Superior temporal gyrus (tissue), 1 donor: Measurements from ENCODE around the gene USP10.

ENCODE experiments used
- DNase-seq: peaks from one replicate; pipeline ENCODE4 v3.0.0-alpha.2; 2016; ENCODE audit errors: extremely low spot score

USP10 gene

DNA sequence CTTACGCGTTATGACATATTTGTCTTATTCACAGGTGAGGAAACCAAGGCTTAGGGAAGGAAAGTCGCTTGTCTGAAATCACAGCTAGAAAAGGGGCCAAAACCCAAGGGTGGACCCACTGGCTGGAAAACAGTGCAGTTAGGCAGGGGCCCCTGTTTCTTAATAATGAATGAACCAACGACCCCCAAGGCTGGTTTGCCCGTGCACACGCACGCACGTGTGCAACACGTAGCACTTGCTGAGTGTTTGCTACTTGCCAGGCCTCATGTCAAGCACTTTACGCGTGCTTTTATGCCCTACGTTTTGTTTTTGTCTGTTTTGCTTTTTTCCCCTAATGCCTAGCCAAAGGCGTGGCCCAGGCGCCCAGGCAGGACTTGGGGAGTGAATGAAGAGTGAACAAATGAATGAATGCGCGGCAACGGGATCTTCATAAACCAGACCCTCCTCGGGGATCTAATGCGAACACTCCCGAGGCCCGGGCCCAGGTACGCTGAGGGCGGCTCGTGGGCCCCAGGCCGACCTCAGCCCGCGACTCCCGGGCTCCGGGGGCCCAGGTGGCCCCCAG is 571 bp upstream of the USP10 start:
- no peak for DNase-seq

GRCh38 chr16:84700446-84701300 is 873 bp downstream of the USP10 start:
- DNase-seq, result peak; percentile 61

DNA sequence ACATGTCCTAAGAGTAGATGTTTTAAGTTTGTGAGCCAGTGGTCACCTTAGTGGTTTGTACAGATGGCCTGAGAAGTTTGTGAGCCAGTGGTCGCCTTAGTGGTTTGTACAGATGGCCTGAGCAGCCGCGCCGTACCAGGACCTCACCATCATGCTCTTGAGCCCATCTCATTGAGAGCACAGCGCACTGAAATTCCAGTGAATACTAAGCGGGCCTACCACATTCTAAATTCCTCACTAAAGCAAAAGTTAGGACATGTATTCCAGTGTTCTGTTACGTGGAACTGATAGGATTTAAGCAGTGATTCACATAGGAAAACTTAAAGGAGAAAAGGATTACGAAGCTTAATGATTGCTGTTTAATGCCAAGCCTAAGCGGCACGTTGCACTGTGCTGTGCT is 3.9 kb downstream of the USP10 start:
- DNase-seq, result no peak

- no peak for DNase-seq
These were observed 4.5 kb downstream of the USP10 start for GRCh38 chr16:84704253-84704652.

GRCh38 chr16:84706856-84707255 is 7.1 kb downstream of the USP10 start:
- DNase-seq, result no peak

DNA sequence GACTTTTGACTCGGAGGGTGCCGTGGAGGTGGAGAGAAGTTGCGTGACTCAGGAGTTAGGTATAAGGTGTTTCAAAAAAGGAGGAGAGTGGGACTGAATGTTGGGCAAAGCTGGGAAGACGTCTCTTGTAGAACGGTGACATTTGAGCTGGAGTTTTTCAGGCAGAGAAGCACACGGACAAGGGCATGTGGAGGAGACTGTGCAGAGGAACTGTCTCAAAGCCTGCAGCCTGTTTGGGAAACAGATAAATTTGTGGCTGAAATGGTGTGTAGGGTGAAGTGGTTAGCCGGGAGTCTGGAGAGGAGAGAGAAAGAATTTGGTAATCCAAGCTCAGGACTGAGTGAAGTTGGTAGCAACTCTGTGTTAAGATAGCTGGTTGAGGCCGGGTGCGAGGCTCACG is 9.8 kb downstream of the USP10 start:
- DNase-seq, result no peak

- no peak for DNase-seq
These were observed 10.9 kb downstream of the USP10 start for GRCh38 chr16:84710686-84711085.

DNA sequence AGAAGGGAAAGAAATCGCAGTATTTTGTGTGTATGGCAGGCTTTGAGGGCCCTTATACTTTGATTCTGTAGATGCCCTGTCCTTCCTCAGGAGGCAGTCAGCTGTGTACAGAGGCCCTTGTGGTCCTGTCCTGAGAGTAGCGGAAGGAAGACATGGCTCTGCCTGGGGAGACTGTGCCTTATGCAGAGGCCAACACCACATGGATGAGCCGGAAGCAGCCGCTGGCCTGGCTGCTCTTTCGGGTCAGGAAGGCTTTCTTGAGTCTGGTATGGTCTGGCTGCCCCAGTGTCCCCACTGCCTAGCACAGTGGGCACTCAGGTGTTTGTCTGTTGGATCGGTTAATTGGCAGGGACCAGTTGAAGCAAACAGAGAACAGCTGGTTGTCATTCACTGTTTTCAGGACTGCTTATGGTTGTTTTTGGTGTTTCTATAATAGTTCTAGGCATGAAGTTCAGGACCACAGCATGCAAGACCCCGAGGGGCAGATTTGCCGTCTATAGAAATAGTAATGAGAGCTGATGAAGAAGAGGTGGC is 12.4 kb downstream of the USP10 start:
- DNase-seq, result no peak

DNA sequence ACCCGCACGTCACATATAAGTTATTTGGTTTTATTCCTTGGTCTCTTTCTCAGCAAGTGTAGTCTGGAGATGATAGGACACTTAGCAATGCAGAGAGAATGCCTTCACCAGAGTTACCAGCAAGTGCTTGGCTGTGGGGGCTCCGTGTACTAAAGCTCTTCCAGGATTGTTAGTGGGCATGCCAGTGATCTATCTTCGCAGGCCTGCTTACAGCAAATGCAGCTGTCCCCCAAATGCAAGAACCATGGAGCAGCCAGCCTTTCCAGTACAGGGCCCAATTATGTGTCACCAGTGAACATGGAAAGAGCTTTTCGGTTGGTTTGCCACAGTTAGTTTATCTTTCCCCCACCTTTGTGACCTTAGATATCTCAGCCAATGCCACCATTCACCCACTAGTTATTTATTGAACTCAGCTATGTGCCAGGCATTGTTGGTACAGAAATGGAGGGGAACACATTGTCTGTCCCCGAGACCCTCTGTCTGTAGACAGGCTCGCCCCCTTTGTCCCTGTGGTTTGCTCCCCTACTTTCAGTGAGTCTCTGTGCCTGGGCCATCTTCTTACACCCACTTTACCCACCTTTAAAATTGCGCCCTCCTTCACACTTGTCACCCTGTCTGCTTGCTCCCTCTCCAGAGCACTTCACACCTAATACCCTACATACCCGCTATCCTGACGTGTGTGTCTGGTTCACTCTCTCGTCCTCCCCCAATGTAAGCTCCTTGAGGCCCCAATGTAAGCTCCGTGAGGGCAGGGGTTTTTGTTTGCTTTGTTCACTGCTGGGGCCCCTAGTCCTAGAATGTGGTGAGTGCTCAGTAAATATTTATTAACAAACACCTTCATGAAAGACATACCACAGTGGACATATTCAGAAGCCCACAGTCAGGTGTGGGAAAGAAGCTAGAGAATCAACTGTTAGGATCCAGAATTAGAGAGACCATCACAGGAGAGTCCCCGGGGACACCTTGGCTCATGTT is 13.3 kb downstream of the USP10 start:
- DNase-seq, result no peak

DNA sequence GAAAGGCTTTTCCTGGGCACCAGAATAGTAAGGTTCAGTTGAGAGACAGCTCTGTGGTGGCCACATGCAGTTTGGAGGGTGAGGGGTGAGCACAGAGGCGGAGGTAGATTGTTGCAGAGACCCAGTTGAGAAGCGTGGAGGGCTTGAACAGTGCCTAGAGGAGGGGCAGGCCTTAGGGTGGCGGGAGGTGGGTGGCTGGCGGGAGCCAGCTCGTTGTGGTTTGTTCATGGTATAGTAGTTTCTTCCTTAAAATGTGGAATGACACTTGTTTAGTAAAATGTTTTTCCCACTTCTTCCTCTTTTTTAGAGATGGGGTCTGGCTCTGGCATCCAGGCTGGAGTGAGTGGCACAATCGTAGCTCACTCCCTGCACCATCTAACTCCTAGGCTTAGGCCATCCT is 14.2 kb downstream of the USP10 start:
- DNase-seq, result no peak

GRCh38 chr16:84715424-84715823 is 15.6 kb downstream of the USP10 start:
- no peak for DNase-seq

GRCh38 chr16:84715854-84716253 is 16.1 kb downstream of the USP10 start:
- DNase-seq, result no peak

- DNase-seq, result no peak
These were observed 16.9 kb downstream of the USP10 start for GRCh38 chr16:84716740-84717139.

DNA sequence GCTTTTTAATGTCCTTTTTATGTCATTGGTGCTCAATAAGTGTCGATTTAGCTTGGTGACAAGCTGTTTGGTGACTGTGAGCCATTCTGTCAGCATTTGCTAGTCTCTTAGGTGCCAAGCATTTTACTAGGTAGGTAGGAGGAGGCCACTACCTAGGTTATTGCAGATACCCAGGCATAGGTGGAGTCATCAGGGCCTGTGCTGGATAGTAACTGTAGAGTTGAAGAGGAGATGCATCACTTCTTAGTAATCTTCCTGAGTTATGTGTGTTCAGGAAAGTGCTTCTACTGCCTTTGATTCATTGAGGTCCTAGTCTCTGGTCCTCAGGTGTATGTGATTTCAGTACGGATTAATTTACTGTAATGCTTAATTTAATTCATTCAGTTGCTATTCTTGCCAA is 17.7 kb downstream of the USP10 start:
- DNase-seq, result no peak

- DNase-seq, result no peak
These were observed 20.4 kb downstream of the USP10 start for GRCh38 chr16:84720177-84720579.

DNA sequence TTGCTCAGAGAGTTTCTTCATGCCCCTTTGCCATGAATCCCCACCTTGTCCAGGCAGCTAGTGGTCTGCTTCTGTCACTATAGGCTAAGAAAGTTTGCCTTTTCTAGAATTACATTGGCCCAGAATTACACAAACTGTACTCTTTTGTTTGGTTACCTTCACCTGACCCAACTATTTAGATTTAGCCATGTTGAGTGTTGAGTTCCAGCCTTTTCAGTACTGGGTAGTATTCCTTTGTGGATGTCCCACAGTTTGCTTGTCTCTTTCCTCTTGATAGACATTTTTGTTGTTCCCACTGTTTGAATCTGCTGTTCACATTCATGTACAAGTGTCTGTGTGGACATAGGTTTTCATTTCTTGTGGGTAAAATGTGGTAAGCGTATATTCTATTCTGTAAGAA is 22.3 kb downstream of the USP10 start:
- no peak for DNase-seq

- DNase-seq, result no peak
These were observed 24.1 kb downstream of the USP10 start for GRCh38 chr16:84723906-84724305.

DNA sequence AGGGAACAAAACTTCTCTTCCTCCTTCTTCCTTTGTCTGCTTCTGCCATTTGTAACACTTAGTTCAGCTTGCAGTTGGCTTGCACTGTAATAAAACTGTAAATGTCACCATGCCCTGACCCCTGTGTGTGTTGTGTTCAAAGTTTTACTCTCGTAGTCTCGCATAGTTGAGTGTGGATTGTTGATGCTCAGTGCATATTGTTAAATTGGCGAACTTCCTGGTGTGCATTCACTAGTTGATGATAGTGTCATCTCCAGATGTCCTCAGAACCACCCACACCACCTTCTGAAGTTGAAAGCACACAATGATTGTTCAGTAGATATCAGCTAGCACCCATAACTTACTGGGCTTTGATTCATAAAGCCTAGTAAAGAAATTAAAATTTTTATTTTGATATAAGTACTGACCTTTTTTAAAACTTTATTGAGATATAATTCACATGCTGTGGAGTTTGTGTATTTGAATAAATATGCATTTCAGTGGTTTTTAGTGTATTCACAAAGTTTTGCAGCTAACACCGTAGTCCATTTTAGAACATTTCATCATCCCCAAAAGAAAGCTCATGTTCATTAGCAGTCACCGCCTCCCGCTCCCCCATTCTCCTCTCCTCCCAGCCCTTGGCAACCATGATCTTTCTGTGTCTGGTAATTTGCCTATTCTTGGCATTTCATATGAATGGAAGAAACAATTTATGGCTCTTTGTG is 25.0 kb downstream of the USP10 start:
- DNase-seq, result no peak

- DNase-seq, result no peak
These were observed 25.8 kb downstream of the USP10 start for GRCh38 chr16:84725481-84726078.

DNA sequence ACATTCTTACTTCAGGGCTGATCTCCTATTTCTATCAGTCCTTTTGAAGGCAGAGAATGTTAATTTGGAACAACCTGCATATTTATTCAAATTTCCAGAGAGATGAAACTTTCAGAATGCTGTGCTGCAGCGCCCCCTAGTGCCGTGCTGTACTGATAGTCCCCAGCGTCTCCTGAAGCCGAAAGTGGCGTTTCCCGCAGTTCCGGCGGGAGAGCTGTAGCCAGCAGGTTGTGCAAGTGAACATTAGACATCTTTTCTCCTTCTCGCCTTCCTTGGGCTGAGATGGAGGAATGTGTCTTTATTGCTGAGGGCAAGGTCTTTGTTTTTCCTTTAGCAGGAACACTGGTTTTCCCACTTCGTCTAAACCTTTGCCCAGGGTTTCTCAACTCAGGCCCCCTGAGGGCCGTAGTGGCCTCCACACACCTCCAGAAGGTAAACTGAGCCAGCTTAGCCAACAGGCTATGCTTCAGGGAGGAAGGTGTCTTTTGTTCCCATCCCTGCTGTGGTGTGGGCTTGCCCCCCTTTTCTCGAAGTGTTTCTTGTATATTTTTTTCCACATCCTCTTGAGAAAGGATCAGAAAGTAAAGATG is 26.4 kb downstream of the USP10 start:
- peak; percentile 96 for DNase-seq
